Sigmoid colon (tissue), 4 donors: ENCODE results near the gene SNTG2.

Source experiments
- CTCF ChIP-seq, 4 experiments: fragments of 450-650 bp in 3 of 4; fragments of 200-600 bp in 1 of 4; IDR thresholded peaks; one replicate each; pipeline ENCODE4 v1.5.1; 2016 to 2019; ENCODE audit warnings: antibody characterized with exemption in 4 of 4, mild to moderate bottlenecking in 3 of 4, moderate library complexity in 2 of 4
- POLR2AphosphoS5 ChIP-seq, 4 donors: sonication (generic); formaldehyde crosslinking; IDR thresholded peaks; one replicate each; pipeline ENCODE4 v1.6.1; 2017; ENCODE audit warnings: antibody characterized with exemption in 4 of 4

DNA sequence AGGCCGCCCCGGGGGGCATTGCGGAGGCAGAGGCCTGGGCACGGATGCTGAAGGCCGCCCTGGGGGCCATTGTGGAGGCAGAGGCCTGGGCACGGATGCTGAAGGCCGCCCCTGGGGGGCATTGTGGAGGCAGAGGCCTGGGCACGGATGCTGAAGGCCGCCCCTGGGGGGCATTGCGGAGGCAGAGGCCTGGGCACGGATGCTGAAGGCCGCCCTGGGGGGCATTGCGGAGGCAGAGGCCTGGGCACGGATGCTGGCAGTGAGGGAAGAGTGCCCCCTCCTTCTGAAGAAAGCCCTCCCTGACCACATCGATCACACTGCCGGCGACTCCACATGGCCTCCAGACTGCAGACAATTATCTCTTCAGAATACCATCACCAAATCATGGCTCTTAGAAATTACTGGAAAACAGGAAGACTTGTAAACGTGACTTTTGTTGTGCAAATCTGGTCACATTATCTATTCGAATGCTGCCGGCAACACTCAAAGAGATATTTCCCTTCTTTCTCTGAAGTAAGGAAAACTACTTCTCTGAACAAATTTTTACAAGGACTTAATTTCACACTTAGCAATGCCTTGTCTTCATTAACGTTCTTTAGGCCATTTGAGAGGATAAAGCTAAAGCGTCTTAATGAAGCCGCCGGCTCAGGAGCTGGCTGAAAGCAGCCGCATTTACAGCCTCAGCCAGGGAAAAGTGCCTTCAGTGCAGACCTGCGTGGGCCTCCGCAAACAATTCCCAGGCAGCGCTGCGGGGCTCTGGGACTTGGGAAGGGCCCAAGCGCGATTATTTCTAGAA lies 18.1 kb upstream of the SNTG2 start:
- no peak for TF ChIP-seq CTCF (IDR thresholded peaks at IDR 0.05)
- no peak for TF ChIP-seq POLR2AphosphoS5 (IDR thresholded peaks at IDR 0.05)
